Epithelial cell of proximal tubule (primary cell): ENCODE measurements around the gene KIF5B. TPM values are rescaled to one million over a fixed set of nuclear protein-coding genes. Genes with fewer than 3 reads are reported as not detected.

ENCODE experiments used
- DNase-seq: peaks from one replicate; pipeline ENCODE4 v3.0.0-alpha.2; 2011; ENCODE audit warnings: low read depth
- H3K4me3 ChIP-seq: 2 replicates; pipeline ENCODE4 v1.5.1; 2011; ENCODE audit warnings: low read depth, mild to moderate bottlenecking, low read length
- CTCF ChIP-seq: conservative IDR thresholded peaks from 2 replicates; pipeline ENCODE4 v1.5.1; 2012; ENCODE audit warnings: low read depth, mild to moderate bottlenecking, low read length
- total RNA-seq: library from RNA; depleted of rRNA; stranded (reverse); fragments of >200 nt; gene quantifications from 2 replicates; pipeline ENCODE4 v1.2.3, GENCODE V29; 2015

Gene KIF5B
- total RNA-seq, 1 donor from 2014 or later: 106 TPM

GRCh38 chr10:32023264-32023663 lies 33.0 kb downstream of the KIF5B start:
- H3K4me3 ChIP-seq: no peak overlapping the region
- no peak for TF ChIP-seq CTCF
- no peak for DNase-seq

- no peak overlapping the region for H3K4me3 ChIP-seq
- TF ChIP-seq CTCF: no peak
- no peak for DNase-seq
Observed at GRCh38 chr10:32017044-32017443, 39.2 kb downstream of the KIF5B start.

GRCh38 chr10:32015386-32015785 lies 40.8 kb downstream of the KIF5B start:
- H3K4me3 ChIP-seq: no peak overlapping the region
- DNase-seq: no peak
- no peak for TF ChIP-seq CTCF

- no peak overlapping the region for H3K4me3 ChIP-seq
- DNase-seq: no peak
- no peak for TF ChIP-seq CTCF
Observed at GRCh38 chr10:32007026-32007425, 49.2 kb downstream of the KIF5B start.

- H3K4me3 ChIP-seq: no peak overlapping the region
- peak; percentile 78 for TF ChIP-seq CTCF
- no peak for DNase-seq
Observed at GRCh38 chr10:32005050-32005449, 51.2 kb downstream of the KIF5B start.

GRCh38 chr10:32004161-32004591 lies 52.0 kb downstream of the KIF5B start:
- DNase-seq: no peak
- no peak for TF ChIP-seq CTCF
- no peak overlapping the region for H3K4me3 ChIP-seq

GRCh38 chr10:32002531-32002930 lies 53.7 kb downstream of the KIF5B start:
- no peak for DNase-seq
- no peak overlapping the region for H3K4me3 ChIP-seq
- no peak for TF ChIP-seq CTCF
